ENCODE measurements around the gene TRIM5.
A peak's percentile ranks its signal among the peaks of the same experiment; 100 is the strongest.

Gene TRIM5

GRCh38 chr11:5625281-5625680, 59.6 kb downstream of the TRIM5 start (continued):
- no peak for TF ChIP-seq PATZ1 (CRISPR knock-in tag; IDR thresholded peaks at IDR 0.05; ENCODE audit: borderline replicate concordance)
- TF ChIP-seq ZC3H10 (CRISPR knock-in tag; IDR thresholded peaks at IDR 0.05), result no peak
- no peak for TF ChIP-seq TCF4 (CRISPR knock-in tag; IDR thresholded peaks at IDR 0.05; ENCODE audit: borderline replicate concordance)
- TF ChIP-seq PPARA (CRISPR knock-in tag; IDR thresholded peaks at IDR 0.05; ENCODE audit: borderline replicate concordance), result no peak
- no peak for TF ChIP-seq POU6F1 (CRISPR knock-in tag; IDR thresholded peaks at IDR 0.05; ENCODE audit: borderline replicate concordance, low read depth)

DNA sequence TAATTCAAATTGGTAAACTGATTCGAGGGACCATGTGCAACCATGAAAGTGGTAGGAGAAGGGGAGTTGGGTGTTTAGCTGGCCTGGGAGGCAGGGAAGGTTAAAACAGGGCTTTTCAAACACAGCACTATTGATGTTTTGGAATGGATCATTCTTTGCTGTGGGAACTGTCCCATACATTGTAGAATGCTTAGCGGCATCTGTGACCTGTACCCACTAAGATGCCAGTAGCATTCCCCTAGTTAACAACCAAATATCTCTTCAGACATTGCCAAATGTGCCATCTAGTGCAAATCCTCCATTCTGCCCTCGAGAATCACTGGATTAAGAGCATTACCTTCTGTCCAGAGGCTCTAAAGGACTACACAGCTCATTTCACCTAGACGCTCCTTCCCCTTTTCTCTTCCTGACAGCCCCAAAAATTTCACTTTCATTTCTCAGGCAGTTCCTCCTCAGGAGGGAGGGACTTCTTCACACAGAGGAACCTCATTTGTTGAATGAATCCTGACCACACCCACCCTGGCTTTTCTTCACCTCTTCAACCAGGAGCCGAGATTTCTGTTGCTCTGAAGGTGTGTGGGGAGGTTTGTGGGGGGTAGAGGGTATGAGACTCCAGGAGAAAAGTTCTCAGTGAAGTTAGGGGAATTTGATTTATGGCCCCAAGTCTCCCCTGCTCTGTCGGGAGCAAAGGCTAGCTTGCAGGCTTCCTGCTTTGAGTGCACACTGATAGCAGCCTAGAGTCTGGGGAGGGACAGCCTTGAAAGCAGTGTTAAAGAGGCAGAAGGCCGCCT, 60.2 kb downstream of the TRIM5 start, which contains the start of gene TRIM34:
Gene TRIM34, plus strand, starts transcription at position 513 of the 791 bp plus-strand sequence. CDS start 7,331 bp downstream, outside the sequence.
- ATAC-seq, result peak; percentile 94
- TF ChIP-seq ZNF8 (CRISPR knock-in tag; IDR thresholded peaks at IDR 0.05) (no peak), CREB5 (CRISPR knock-in tag; IDR thresholded peaks at IDR 0.05; ENCODE audit: low read depth) (no peak), ZNF565 (CRISPR knock-in tag; conservative IDR thresholded peaks at IDR 0.05; ENCODE audit: low read depth) (no peak), CSDC2 (CRISPR knock-in tag; IDR thresholded peaks at IDR 0.05) (no peak), RARB (CRISPR knock-in tag; IDR thresholded peaks at IDR 0.05) (no peak), ZNF70 (CRISPR knock-in tag; IDR thresholded peaks at IDR 0.05) (no peak), ZC3H10 (CRISPR knock-in tag; IDR thresholded peaks at IDR 0.05) (no peak), POU6F1 (CRISPR knock-in tag; IDR thresholded peaks at IDR 0.05; ENCODE audit: borderline replicate concordance, low read depth) (no peak), ZFP30 (CRISPR knock-in tag; IDR thresholded peaks at IDR 0.05) (no peak), OSR1 (CRISPR knock-in tag; IDR thresholded peaks at IDR 0.05) (no peak), TCF4 (CRISPR knock-in tag; IDR thresholded peaks at IDR 0.05; ENCODE audit: borderline replicate concordance) (no peak), TOX (CRISPR knock-in tag; IDR thresholded peaks at IDR 0.05; ENCODE audit: borderline replicate concordance) (no peak), CSRNP3 (CRISPR knock-in tag; IDR thresholded peaks at IDR 0.05) (no peak), GLIS3 (CRISPR knock-in tag; IDR thresholded peaks at IDR 0.05) (no peak), ISL1 (CRISPR knock-in tag; IDR thresholded peaks at IDR 0.05) (no peak), BACH2 (CRISPR knock-in tag; IDR thresholded peaks at IDR 0.05; ENCODE audit: borderline replicate concordance) (no peak), SNAI2 (CRISPR knock-in tag; IDR thresholded peaks at IDR 0.05) (no peak), ESRRG (CRISPR knock-in tag; IDR thresholded peaks at IDR 0.05) (no peak), ARNTL (CRISPR knock-in tag; IDR thresholded peaks at IDR 0.05; ENCODE audit: borderline replicate concordance, low read depth) (no peak), ZFP3 (CRISPR knock-in tag; IDR thresholded peaks at IDR 0.05) (no peak)

DNA sequence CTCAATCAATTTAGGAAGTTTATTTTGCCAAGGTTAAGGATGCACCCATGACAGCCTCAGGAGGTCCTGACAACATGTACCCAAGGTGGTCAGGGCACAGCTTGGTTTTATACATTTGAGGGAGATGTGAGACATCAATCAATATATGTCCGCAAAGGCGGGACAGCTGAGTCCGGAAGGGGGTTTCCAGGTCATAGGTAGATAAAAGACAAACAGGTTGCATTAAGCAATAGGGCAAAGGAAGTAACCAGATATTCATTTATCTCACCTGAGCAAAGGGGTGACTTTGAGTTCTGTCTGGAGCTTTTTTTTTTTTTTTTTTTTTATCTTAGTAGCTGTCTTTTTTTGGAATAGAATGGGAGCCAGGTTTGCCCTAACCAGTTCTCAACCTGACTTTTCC, 62.1 kb downstream of the TRIM5 start:
- ATAC-seq, result no peak

More for the DNA sequence above, 62.1 kb downstream of the TRIM5 start:
- no peak for TF ChIP-seq PPARA (CRISPR knock-in tag; IDR thresholded peaks at IDR 0.05; ENCODE audit: borderline replicate concordance)
